Activated CD4-positive, alpha-beta T cell treated with anti-CD3 and anti-CD28 coated beads for 4 hours (primary cell): ENCODE data around the gene UPK3BL2.
"Not testable (repeated sequence)": the region's sequence is repeated elsewhere in the genome, so short reads cannot be mapped to it uniquely, and the experiment has no call there.

Experiments used
- DNase-seq, 2 donors: peaks; one replicate each; pipeline ENCODE4 v3.0.0-alpha.2; 2020

The UPK3BL2 gene

DNA sequence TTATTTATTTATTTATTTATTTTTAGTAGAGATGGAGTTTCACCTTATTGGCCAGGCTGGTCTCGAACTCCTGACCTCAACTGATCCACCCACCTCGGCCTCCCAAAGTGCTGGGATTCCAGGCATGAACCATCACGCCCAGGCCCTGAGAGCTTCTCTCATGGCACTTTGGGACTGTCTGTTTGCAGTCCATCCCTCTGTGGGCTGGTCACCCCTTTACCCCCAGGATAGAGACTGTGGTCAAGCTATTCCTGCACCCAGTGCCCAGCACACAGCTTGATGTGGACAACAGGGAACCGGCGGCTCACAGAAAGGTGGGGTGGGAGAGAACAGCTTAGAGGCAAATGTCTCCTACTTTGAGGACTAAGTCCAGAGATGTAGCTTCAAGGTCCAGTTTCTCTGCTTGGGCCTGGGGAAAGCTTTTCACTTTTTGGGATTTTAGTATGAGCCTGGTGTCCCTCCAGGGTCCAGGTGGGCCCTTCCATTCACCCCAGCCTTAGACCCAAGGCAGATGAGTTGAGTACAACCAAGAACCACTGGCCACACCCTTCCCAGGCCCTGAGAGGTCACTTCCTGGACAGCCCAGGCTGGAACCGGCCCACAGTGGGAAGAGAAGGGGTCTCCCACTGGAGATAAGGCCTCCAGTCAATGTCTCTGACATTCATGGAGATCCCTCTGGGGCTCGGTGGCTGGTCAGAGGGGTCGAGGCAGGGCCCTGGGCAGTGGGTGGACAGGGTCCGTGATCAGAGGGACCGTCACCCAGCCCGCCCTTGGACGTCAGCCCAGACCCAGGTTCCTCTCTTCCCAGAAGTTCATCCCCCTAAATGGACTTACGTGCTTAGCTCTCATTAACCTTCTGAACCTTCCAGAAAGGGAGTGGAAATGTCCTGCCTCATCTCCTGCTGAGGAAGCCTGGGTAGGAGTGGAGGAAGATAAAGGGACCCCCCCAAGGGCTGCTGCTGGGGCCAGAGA lies 15.4 kb downstream of the UPK3BL2 start:
- not testable (repeated sequence) for DNase-seq

GRCh38 chr7:102527182-102527581 lies 16.3 kb downstream of the UPK3BL2 start:
- DNase-seq: not testable (repeated sequence)

DNA sequence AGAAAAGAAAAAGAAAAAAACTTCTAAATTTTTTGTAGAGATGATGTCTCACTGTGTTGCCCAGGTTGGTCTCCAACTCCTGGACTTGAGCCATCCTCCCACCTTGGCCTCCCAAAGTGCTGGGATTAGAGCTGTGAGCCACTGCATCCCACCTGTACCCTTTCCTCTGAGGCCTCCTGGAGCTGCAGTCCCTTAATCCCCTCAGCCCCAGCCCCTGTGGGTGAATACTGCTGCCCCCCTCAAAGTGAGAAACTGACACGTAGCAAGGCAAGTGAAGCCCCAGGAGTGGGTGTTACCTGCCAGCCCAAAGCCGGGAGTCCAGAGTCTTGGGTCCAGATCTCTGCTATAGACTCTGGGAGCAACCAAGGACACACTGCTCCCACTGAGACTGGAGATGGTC lies 18.7 kb downstream of the UPK3BL2 start:
- not testable (repeated sequence) for DNase-seq

GRCh38 chr7:102520797-102521196 lies 22.7 kb downstream of the UPK3BL2 start:
- not testable (repeated sequence) for DNase-seq

DNA sequence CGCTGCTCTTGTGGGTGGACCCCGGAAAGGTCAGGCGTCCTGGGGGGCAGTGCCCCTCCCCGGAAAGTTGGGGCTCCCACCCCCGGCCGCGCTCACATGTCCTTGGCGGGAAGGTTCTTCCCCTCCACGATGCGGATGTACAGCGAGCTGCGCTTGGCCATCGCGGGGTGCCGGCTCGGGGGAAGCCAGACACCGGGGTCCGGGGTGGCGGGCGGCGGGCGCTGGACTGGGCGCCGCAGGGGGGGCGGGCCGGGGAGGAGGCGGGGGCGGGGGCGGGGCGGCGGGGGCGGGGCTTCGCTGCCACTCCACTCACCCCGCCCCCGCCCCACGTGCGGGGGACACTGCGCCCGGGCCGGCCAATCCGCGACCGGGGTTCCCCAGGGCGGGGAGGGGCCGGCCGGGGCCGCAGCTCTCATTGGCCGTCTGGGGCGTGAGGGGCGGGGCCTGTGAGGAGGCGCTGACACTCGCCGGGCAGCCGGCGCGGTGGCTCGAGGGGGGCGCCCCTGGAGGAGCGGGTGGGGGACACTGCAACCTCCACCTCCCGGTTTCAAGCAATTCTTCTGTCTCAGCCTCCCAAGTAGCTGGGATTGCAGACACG lies 25.8 kb downstream of the UPK3BL2 start, which contains the start of gene RASA4B:
Gene RASA4B (minus strand): TSS at position 228 of the 598 bp plus-strand sequence. CDS start 67 bp downstream, at position 161.
- DNase-seq: not testable (repeated sequence)

- not testable (repeated sequence) for DNase-seq
These were observed 26.5 kb downstream of the UPK3BL2 start for GRCh38 chr7:102516951-102517350.

DNA sequence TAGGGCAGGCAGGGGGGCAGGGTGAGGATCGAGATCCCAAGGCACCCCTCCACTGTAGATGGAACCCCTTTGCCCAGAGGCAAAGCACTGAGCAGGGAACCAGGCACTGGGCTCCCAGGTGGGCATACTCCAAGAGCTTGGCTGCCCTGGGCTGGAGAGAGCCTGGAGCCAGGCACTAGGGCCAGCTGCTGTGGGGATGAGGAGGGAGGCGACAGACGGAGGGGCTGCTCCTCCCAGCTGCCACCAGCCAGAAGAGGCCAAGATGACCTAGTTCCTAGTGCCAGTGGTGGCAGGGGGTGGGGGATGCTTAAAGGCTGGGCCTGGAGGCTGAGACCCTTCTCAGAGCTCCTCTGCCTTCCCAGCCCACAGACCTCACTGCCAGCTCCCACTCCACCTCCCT lies 27.6 kb downstream of the UPK3BL2 start:
- DNase-seq: not testable (repeated sequence)

GRCh38 chr7:102514881-102515721 lies 28.4 kb downstream of the UPK3BL2 start:
- DNase-seq: not testable (repeated sequence)

DNA sequence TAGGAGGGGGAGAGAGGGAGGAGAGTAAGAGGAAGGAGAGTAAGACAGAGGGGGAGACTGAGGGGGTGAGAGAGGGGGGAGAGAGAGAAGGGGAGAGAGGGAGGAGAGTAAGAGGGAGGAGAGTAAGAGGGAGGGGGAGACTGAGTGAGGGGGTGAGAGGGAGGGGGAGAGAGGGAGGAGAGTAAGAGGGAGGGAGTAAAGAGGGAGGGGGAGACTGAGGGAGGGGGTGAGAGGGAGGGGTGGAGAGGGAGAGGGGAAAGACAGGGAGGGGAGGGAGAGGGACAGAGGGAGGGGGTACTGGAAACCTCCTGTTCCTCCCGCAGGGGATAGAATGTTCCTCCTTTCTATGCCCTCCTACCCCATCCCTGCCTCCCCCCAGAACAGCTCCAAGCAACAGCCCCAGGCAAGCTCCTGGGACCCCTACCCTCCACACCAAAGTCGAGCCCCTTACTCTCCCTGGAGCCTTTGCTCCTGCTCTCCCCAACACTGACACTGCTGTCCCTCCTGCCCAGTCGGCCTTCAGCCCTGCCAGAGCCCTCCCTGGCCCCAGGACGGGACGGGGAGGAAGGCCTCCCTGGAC lies 30.8 kb downstream of the UPK3BL2 start:
- DNase-seq: not testable (repeated sequence)

GRCh38 chr7:102511860-102512522 lies 31.5 kb downstream of the UPK3BL2 start:
- not testable (repeated sequence) for DNase-seq

- DNase-seq: not testable (repeated sequence)
These were observed 32.9 kb downstream of the UPK3BL2 start for GRCh38 chr7:102510575-102510974.

GRCh38 chr7:102507410-102508088 lies 35.9 kb downstream of the UPK3BL2 start:
- DNase-seq: not testable (repeated sequence)

DNA sequence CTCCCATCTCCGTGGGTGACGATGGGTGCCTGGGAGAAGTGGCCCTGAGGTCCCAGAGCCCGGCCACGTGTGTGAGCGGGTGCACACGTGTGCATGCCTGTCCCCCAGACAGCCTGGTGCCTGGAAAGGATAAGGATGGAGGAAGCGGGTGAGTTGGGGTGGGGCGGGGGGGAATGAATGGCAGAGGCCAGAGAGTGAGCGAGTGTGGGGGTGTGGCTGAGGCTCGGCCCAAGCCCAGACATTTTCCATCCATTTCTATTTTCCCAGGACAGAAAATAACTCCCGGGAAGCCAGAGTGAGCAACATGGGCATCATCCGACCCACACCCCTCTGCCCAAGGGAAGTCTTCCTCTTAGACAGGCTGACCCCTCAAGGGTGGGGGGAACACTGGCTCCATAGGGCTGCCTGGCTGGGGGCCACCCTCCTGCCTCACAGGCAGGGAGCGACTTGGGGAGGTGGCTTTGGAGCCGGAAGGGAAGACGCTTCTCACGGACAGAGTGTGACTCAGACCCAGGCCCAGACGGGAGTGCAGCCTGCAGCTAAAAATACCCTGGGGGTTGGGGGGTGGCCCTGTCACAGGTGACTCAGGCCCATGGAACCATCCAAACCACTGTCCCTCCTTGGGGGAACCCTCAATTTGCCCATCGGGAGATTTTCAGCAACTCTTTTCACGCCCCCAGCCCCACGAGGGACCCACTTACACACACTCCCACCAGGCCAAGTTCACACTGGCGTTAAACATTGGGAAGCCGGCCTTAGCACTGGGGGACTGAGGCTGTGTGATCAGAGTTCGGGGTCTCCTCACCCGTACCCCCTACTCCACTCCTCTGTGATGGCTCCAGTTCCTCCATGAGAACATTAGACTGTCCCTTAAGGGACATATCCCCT lies 38.0 kb downstream of the UPK3BL2 start:
- not testable (repeated sequence) for DNase-seq

GRCh38 chr7:102503141-102503540 lies 40.4 kb downstream of the UPK3BL2 start:
- not testable (repeated sequence) for DNase-seq

DNA sequence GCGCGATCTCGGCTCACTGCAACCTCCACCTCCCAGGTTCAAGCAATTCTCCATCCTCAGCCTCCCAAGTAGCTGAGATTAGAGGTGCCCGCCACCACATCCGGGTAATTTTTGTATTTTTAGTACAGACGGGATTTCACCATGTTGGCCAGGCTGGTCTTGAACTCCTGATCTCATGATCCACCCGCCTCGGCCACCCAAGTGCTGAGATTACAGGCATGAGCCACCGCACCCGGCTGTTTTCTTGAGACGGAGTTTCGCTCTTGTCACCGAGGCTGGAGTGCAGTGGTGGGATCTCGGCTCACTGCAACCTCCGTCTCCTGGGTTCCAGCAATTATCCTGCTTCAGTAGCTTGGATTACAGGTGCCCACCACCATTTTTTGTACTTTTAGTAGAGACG lies 45.2 kb downstream of the UPK3BL2 start:
- DNase-seq: not testable (repeated sequence)

DNA sequence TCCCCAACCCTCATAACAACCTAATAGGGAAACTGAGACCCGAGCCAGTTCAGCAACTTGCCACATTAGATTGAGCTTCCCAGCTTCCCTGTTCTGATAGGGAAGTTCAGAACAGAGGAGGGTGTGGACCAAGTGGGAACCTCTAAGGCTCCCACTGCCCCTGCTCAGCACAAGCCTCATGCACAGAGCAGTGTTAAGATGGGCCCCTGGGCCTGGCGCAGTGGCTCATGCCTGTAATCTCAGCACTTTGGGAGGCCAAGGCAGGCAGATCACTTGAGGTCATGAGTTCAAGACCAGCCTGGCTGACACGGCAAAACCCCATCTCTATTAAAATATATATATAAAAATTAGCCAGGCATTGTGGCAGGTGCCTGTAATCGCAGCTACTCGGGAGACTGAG lies 46.2 kb downstream of the UPK3BL2 start:
- not testable (repeated sequence) for DNase-seq

DNA sequence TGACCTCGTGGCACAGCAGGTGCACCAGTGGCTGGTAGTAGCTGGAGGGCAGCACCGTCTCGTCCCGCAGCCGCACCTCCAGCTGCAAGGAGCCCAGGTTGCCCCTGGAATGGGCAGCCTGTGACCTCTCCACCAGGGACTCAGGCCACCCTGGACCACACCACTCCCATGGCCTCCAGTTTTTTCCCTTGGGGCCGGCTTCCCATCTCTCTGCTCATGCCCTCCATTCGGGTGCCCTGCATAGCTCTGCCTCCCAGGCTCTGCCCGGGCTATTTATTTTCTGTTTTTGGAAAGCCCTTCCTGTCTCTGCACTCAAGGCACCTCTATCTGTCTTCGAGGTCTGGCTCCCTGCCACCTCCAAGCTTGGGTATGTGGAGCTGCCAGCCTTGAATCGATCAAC lies 46.6 kb downstream of the UPK3BL2 start:
- not testable (repeated sequence) for DNase-seq

GRCh38 chr7:102494473-102495149 lies 48.9 kb downstream of the UPK3BL2 start:
- not testable (repeated sequence) for DNase-seq

DNA sequence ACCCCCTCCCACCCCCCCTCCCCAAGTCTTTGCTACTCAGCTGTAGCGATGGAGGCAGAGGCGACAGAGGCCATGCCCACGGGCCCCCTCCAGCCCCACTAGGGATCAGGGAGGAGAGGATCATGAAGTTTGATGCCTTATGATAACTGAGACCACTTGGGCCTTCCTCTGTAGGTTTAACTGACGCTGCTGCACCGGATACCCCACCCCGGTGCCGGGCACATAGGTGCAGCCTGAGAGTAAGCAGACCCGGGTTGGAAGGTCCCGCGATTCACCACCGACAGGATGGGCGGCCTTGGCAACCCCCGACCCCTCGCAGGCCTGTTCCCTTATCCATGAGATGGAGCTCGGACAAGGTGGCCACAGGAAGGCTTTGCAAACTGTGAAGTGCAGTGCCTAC lies 49.5 kb downstream of the UPK3BL2 start:
- not testable (repeated sequence) for DNase-seq
